H1 (cell line): ENCODE measurements around the gene ANGPTL2.

Experiments used
- CTCF ChIP-seq, 3 experiments: IDR thresholded peaks; 1 replicate in 2 of 3; 2 replicates in 1 of 3; pipeline versions ENCODE4 v1.5.1 to v1.6.1; 2011; ENCODE audit warnings: low read length in 3 of 3, mild to moderate bottlenecking in 3 of 3, inconsistent platforms in 2 of 3, low read depth in 1 of 3, moderate library complexity in 1 of 3; ENCODE audit not compliant: insufficient read depth in 1 of 3; ENCODE audit errors: control extremely low read depth in 1 of 3
- GABPA ChIP-seq: IDR thresholded peaks from 2 replicates; pipeline ENCODE4 v1.6.1; 2011; ENCODE audit warnings: mild to moderate bottlenecking, low read length, moderate library complexity, borderline replicate concordance; ENCODE audit not compliant: insufficient read depth
- KDM1A ChIP-seq: fragments of 200-600, 300-600 bp; sonication (generic); IDR thresholded peaks from 2 replicates; pipeline ENCODE4 v1.7.1; 2016; ENCODE audit warnings: mild to moderate bottlenecking, low read length, borderline replicate concordance
- SIN3A ChIP-seq, 2 experiments: IDR thresholded peaks in 1 of 2; conservative IDR thresholded peaks in 1 of 2; 2 replicates each; pipeline ENCODE4 v1.6.1; 2011 to 2012; ENCODE audit warnings: low read length in 2 of 2, improper control_type of control experiment in 1 of 2, low read depth in 1 of 2, mild to moderate bottlenecking in 1 of 2
- TAF1 ChIP-seq: IDR thresholded peaks from 2 replicates; pipeline ENCODE4 v1.6.1; 2011; ENCODE audit warnings: mild to moderate bottlenecking, low read depth, low read length
- USF2 ChIP-seq: IDR thresholded peaks from 2 replicates; pipeline ENCODE4 v1.6.1; 2011; ENCODE audit warnings: low read length, improper control_type of control experiment

- TF ChIP-seq GABPA (no peak), TAF1 (no peak), KDM1A (no peak), USF2 (no peak), SIN3A (conservative IDR thresholded peaks at IDR 0.05 in 1 of 2, IDR thresholded peaks at IDR 0.05 in 1 of 2; ENCODE audit: low read depth in 1 of 2, low read length in 2 of 2) (no peak), CTCF (IDR thresholded peaks at IDR 0.05; ENCODE audit: control extremely low read depth in 1 of 3, insufficient read depth in 1 of 3, low read depth in 1 of 3, low read length in 3 of 3) (no peak)
These were observed 8.5 kb upstream of the ANGPTL2 start for GRCh38 chr9:127130661-127131538.
